Lower leg skin (tissue), 3 donors: ENCODE data around the gene SPAG8.

Experiments used
- POLR2A ChIP-seq, 2 donors: fragments of 450-650 bp; IDR thresholded peaks; one replicate each; pipeline ENCODE4 v1.6.1; 2016 to 2017; ENCODE audit warnings: antibody characterized with exemption in 2 of 2, mild to moderate bottlenecking in 1 of 2, moderate library complexity in 1 of 2
- TF ChIP-seq, protein P1 (sequence below), 3 donors: fragments of 450-650 bp; IDR thresholded peaks; one replicate each; pipeline ENCODE4 v1.5.1; 2016; ENCODE audit warnings: antibody characterized with exemption in 3 of 3, mild to moderate bottlenecking in 3 of 3, moderate library complexity in 2 of 3

DNA sequence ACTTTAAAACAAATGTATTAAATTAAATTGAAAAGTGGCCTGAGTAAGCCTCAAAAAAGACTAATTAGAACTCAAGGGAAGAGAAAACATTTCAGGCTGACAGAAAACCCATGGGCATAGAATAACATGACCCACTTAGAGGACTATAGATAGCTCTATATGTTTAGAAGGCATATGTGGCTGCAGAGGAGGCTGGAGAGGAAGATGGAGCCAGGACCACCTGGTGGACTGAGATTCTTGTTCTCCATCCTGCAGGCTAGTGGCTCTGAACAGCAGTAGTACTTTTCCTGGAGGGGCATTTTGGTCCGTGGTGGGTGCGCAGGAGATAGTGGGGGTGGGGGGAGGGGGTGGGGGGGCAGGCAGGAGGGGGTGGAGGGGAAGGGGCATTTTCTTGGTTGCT, 31.0 kb downstream of the SPAG8 start:
- no peak for TF ChIP-seq POLR2A (IDR thresholded peaks at IDR 0.05)
- TF ChIP-seq, protein P1, sequence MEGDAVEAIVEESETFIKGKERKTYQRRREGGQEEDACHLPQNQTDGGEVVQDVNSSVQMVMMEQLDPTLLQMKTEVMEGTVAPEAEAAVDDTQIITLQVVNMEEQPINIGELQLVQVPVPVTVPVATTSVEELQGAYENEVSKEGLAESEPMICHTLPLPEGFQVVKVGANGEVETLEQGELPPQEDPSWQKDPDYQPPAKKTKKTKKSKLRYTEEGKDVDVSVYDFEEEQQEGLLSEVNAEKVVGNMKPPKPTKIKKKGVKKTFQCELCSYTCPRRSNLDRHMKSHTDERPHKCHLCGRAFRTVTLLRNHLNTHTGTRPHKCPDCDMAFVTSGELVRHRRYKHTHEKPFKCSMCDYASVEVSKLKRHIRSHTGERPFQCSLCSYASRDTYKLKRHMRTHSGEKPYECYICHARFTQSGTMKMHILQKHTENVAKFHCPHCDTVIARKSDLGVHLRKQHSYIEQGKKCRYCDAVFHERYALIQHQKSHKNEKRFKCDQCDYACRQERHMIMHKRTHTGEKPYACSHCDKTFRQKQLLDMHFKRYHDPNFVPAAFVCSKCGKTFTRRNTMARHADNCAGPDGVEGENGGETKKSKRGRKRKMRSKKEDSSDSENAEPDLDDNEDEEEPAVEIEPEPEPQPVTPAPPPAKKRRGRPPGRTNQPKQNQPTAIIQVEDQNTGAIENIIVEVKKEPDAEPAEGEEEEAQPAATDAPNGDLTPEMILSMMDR (IDR thresholded peaks at IDR 0.05): no peak
